ENCODE data around the gene CFAP46.
"Not testable (repeated sequence)": the region's sequence is repeated elsewhere in the genome, so short reads cannot be mapped to it uniquely, and the experiment has no call there.

CFAP46 gene

DNA sequence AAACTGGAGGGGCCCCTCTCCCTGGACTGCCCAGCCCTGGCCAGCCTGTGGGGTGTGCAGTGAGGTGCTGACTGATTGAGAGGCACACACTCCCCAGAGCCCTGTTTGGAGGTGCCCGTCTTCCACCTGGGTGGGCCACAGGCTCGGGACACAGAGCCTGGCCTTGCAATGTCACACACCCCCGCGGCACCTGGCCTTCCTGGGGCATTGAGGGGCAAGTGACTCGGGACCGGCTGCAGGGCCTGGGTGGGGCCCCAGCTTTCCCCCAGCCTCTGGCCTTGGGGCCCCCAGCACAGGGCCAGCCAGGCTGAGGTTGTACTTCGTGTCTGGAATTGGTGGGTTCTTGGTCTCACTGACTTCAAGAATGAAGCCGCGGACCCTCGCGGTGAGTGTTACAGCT is 142.5 kb downstream of the CFAP46 start:
- Mint-ChIP-seq H3K36me3 (ENCODE audit: low read depth) (no peaks in the 10 kb centered on the region), H3K9me3 (no peaks in the 10 kb centered on the region), H3K4me3 (no peak overlapping the region), H3K4me1 (no peaks in the 10 kb centered on the region), H3K27me3 (no peaks in the 10 kb centered on the region), H3K27ac (no peak overlapping the region)
- ATAC-seq: no peak
- no peak for DNase-seq

GRCh38 chr10:132798876-132799275 is 143.5 kb downstream of the CFAP46 start:
- DNase-seq: no peak
- Mint-ChIP-seq H3K36me3 (ENCODE audit: low read depth) (no peaks in the 10 kb centered on the region), H3K27me3 (no peaks in the 10 kb centered on the region), H3K27ac (no peak overlapping the region), H3K4me1 (no peaks in the 10 kb centered on the region), H3K9me3 (no peaks in the 10 kb centered on the region), H3K4me3 (no peak overlapping the region)
- no peak for ATAC-seq

GRCh38 chr10:132798403-132798802 is 144.0 kb downstream of the CFAP46 start:
- Mint-ChIP-seq H3K9me3 (no peaks in the 10 kb centered on the region), H3K27ac (no peak overlapping the region), H3K4me3 (no peak overlapping the region), H3K27me3 (no peaks in the 10 kb centered on the region), H3K36me3 (ENCODE audit: low read depth) (no peaks in the 10 kb centered on the region), H3K4me1 (no peaks in the 10 kb centered on the region)
- ATAC-seq (no peak), DNase-seq (no peak)

DNA sequence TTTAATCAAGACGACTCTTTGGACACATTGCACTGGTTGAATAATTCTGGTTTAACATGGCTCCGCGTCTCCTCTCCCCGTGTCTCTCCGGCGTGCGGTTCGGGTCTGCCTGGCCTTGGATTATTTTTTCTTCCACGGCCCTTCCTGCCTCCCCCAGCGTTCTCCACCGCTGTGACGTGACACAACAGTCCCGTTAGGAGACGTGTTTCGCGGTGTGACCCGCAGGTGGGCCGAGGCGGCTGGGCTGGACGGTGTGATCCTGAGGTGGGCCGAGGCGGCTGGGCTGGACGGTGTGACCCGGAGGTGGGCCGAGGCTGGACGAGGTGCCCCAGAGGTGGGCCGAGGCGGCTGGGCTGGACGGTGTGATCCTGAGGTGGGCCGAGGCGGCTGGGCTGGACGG is 144.4 kb downstream of the CFAP46 start:
- not testable (repeated sequence) for DNase-seq; H3K27ac Mint-ChIP-seq; H3K4me3 Mint-ChIP-seq; H3K27me3 Mint-ChIP-seq; H3K9me3 Mint-ChIP-seq; H3K36me3 Mint-ChIP-seq (ENCODE audit: low read depth); H3K4me1 Mint-ChIP-seq; ATAC-seq

- no peak overlapping the region for H3K4me3 Mint-ChIP-seq
- H3K27me3 Mint-ChIP-seq: no peaks in the 10 kb centered on the region
- no peaks in the 10 kb centered on the region for H3K4me1 Mint-ChIP-seq
- no peaks in the 10 kb centered on the region for H3K36me3 Mint-ChIP-seq (ENCODE audit: low read depth)
- ATAC-seq (no peak), DNase-seq (no peak)
- no peak overlapping the region for H3K27ac Mint-ChIP-seq
- no peaks in the 10 kb centered on the region for H3K9me3 Mint-ChIP-seq
Measured at GRCh38 chr10:132796846-132797245, 145.5 kb downstream of the CFAP46 start.

GRCh38 chr10:132793871-132794849 is 148.2 kb downstream of the CFAP46 start:
- H3K27me3 Mint-ChIP-seq: peaks cover 6% of the 10 kb centered on the region
- H3K36me3 Mint-ChIP-seq (ENCODE audit: low read depth): no peaks in the 10 kb centered on the region
- no peak for ATAC-seq
- no peak overlapping the region for H3K27ac Mint-ChIP-seq
- no peak overlapping the region for H3K4me3 Mint-ChIP-seq
- H3K4me1 Mint-ChIP-seq: no peaks in the 10 kb centered on the region
- no peak for DNase-seq
- H3K9me3 Mint-ChIP-seq: no peaks in the 10 kb centered on the region

DNA sequence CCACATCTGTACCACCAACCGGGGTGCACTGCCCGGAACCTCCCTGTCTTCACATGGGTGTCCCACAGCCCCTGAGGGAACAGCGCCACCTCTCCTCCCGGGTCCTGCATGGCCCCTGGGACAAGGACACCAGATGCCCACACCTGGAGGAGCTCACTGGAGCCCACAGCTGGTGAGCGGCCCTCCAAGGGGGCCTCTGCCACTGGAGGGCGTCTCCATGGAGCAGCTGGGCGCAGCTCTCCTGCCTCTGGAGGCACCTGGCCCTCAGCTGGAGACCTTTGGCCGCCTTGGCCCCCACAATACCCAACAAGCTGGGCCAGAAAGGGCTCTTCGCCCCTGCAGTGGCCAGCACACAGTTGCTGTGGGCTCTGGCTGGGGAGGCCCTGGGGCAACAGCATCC is 149.2 kb downstream of the CFAP46 start:
- Mint-ChIP-seq H3K36me3 (ENCODE audit: low read depth) (no peaks in the 10 kb centered on the region), H3K4me3 (no peak overlapping the region), H3K27ac (no peak overlapping the region), H3K4me1 (no peaks in the 10 kb centered on the region), H3K27me3 (peaks cover 11% of the 10 kb centered on the region), H3K9me3 (no peaks in the 10 kb centered on the region)
- ATAC-seq (no peak), DNase-seq (no peak)

DNA sequence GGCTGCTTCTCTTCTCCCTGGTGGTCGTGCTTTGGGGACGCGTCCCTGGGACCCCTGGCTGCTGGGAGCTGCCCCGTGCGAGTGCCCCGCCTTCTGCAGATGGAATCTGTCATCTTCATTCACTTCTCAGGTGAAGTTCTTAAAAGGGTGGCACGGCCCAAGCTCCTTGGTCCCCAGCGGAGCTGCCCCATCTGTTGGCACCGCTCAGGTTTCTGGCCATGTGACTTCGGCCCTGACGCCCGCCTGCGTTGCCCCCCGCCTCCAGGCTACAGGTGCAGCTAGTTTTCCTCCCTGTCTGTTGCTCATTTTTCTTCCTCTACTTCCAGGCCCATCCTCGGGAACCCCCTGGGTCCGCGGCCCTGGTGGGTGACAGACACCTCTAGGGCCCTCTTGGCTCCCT is 149.6 kb downstream of the CFAP46 start:
- Mint-ChIP-seq H3K4me3 (no peak overlapping the region), H3K27ac (no peak overlapping the region), H3K4me1 (no peaks in the 10 kb centered on the region), H3K36me3 (ENCODE audit: low read depth) (no peaks in the 10 kb centered on the region), H3K27me3 (peaks cover 11% of the 10 kb centered on the region), H3K9me3 (no peaks in the 10 kb centered on the region)
- no peak for ATAC-seq
- no peak for DNase-seq

GRCh38 chr10:132792099-132792498 is 150.3 kb downstream of the CFAP46 start:
- H3K36me3 Mint-ChIP-seq (ENCODE audit: low read depth); ATAC-seq: not testable (repeated sequence)

GRCh38 chr10:132790934-132791829 is 151.2 kb downstream of the CFAP46 start:
- DNase-seq (no peak), ATAC-seq (no peak)
- Mint-ChIP-seq H3K4me1 (no peaks in the 10 kb centered on the region), H3K27ac (no peak overlapping the region), H3K27me3 (peaks cover 12% of the 10 kb centered on the region), H3K4me3 (no peak overlapping the region), H3K36me3 (ENCODE audit: low read depth) (no peaks in the 10 kb centered on the region), H3K9me3 (no peaks in the 10 kb centered on the region)

More at GRCh38 chr10:132792099-132792498, 150.3 kb downstream of the CFAP46 start:
- not testable (repeated sequence) for H3K27ac Mint-ChIP-seq, H3K4me3 Mint-ChIP-seq, H3K4me1 Mint-ChIP-seq, DNase-seq, H3K9me3 Mint-ChIP-seq
- peaks cover 11% of the 10 kb centered on the region for H3K27me3 Mint-ChIP-seq

GRCh38 chr10:132790470-132790869 is 151.9 kb downstream of the CFAP46 start:
- no peak overlapping the region for H3K4me3 Mint-ChIP-seq
- no peak overlapping the region for H3K27ac Mint-ChIP-seq
- ATAC-seq (no peak), DNase-seq (no peak)
- no peaks in the 10 kb centered on the region for H3K9me3 Mint-ChIP-seq
- H3K27me3 Mint-ChIP-seq: peaks cover 12% of the 10 kb centered on the region
- H3K4me1 Mint-ChIP-seq: no peaks in the 10 kb centered on the region
- H3K36me3 Mint-ChIP-seq (ENCODE audit: low read depth): no peaks in the 10 kb centered on the region

GRCh38 chr10:132789659-132790148 is 152.7 kb downstream of the CFAP46 start:
- Mint-ChIP-seq H3K36me3 (ENCODE audit: low read depth) (no peaks in the 10 kb centered on the region), H3K9me3 (no peaks in the 10 kb centered on the region), H3K4me1 (no peaks in the 10 kb centered on the region), H3K27me3 (peaks cover 12% of the 10 kb centered on the region), H3K27ac (no peak overlapping the region), H3K4me3 (no peak overlapping the region)
- DNase-seq: no peak
- no peak for ATAC-seq

- DNase-seq (no peak), ATAC-seq (no peak)
- Mint-ChIP-seq H3K27ac (no peak overlapping the region), H3K4me3 (no peak overlapping the region), H3K27me3 (peaks cover 15% of the 10 kb centered on the region), H3K36me3 (ENCODE audit: low read depth) (no peaks in the 10 kb centered on the region), H3K9me3 (no peaks in the 10 kb centered on the region), H3K4me1 (no peaks in the 10 kb centered on the region)
Measured at GRCh38 chr10:132788831-132789219, 153.5 kb downstream of the CFAP46 start.

DNA sequence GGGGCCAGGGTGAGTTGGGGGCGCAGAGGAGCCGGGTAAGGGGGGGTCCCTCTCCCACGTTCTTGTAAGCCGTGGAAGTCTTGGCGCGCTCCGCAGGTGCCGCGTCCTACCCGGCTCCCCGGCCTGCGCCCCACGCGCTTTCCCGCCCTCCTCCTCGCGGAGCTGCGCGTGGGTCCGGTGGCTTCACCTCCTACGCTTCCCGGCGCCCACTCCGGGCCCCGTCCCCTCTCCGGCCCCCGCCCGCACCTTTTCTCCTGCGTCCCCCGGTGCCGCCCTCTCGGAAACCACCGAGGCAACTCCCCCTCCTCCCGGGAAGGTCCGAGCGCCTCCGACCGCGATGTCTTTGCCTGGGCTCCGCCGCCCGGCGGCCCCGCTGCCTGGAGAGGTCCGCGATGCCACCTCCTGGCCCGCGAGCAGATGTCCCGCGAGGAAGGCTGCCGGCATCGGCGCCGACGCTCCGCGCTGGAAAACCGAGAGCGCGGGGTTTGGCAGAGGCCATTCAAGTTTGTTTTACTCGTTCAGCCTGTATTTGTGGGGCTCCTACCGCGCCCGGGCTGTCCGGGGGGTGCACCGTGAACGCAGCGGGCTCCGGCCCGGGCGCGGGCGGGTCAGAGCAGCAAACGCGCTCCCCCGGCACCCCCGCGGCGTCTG is 154.1 kb downstream of the CFAP46 start:
- Mint-ChIP-seq H3K4me1 (no peaks in the 10 kb centered on the region), H3K27me3 (peaks cover 20% of the 10 kb centered on the region), H3K36me3 (ENCODE audit: low read depth) (peaks cover 4% of the 10 kb centered on the region), H3K4me3 (no peak overlapping the region), H3K9me3 (no peaks in the 10 kb centered on the region), H3K27ac (no peak overlapping the region)
- no peak for ATAC-seq
- peak; percentile 20 for DNase-seq
